GM18520 (cell line): Measurements from ENCODE around the gene POU6F2.
"Not testable (repeated sequence)": the region's sequence is repeated elsewhere in the genome, so short reads cannot be mapped to it uniquely, and the experiment has no call there.

Source experiments
- ATAC-seq: cut with Tn5 transposase; IDR thresholded peaks from one replicate; pipeline ENCODE4 v1.9.1; 2021; ENCODE audit not compliant: unreplicated experiment

Gene POU6F2

DNA sequence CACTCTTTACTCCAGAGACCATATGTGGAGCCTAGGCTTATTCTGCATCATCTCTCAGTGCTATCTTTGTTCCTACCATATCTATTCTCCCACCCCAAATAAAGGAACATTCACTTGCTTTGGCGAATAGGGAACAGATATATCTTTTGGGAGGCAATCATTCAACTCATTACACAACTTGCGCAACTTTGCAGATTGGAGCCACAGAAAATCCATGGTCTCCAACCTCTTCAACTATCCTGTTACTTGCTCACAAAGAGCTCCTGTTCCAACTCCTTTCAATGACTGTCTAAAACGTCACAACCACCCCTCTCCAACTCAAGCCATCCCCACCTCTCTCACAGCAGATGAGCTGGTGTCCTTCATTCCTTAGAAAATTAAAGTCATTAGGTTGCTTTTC is 203.7 kb downstream of the POU6F2 start:
- ATAC-seq = no peak

DNA sequence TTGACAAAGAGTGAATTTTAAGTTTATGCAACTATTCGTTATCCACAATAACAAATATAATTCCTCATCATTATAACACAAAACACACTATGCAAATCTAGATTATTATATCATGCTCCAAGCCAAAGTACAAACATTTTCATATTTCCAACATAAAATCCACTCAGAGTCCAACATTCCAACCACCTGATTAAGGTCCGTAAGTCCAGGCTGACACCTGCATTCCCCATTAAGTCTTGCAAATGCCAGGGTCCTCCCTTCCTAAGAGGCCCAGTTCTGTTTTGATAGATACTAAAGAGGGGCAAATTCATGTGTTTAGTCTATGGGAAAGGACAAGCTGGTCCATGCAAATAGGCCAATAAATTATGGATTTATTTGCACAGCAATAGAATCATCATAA is 206.1 kb downstream of the POU6F2 start:
- no peak for ATAC-seq

DNA sequence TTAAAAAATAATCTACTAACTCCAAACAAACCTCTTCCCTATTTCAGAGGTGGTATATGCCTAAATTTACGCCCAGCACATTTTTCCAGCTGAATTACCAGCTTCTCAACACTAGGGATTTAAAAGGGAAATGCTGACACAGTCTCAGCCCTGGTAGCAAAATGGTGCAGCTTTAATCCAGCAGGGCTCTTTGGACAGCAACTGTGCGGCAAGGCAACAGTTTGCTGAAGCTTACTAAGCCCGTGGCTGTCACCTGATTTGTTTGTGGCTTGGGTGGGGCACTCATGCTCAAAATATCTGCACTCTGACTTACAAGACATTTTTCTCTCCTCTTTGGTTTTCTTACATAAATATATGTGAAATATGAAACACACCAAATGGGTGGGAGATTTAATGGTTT is 206.7 kb downstream of the POU6F2 start:
- ATAC-seq = no peak

DNA sequence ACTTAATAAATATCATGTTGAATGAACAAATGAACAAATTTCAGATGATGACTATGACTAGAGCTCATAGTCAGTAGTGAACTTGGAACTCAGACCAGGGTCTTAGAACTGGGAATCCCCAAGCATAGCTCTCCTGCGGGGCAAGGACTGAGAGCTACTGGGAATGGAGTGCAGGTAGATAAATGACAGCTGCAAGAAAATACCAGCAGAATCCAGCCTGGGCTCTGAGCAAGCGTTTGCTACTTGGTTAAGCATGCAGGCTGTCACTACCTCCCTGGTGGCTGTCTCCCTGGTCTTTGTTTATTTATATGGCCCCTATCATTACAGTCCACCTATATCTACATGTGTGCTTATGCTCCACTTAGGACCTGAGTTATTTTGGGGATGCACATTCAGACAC is 208.4 kb downstream of the POU6F2 start:
- ATAC-seq = no peak

DNA sequence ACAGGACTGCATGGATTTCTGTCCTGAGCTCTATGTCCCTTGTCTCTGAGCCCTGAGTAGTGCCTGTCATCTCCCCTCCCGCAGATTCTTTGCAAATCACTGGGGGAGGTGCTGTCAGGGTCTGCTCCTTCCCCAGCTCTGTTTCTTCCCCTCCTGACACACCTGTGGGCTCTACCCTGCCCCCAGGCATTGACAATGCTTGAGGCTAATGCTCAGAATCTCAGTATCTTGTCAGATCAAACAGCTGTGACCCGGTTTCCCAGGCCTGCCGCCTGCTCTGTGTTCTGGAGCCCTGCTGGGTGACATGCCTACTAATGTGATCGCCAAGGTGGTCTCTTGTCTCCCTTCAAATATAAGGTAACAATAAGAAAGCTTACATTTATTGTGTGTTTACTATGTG is 209.0 kb downstream of the POU6F2 start:
- no peak for ATAC-seq

DNA sequence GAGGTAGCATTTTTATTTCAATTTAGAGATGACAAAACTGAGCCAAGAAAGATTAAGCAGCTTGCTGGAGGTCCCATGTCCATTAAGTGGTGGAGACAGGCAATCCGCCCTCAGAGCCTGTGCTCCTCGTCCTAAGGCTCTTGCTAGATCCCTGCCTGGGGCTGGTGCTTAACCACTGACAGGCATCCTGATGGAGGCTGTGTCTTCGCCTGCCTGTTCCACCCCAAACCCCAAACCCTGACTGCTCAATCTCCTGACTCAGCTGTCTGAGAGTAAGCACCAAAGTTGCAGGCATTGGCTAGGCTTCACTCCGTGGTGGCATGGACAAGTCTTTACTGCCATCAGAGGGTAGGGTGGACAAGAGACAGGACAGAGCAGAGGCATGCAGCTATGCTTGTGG is 209.4 kb downstream of the POU6F2 start:
- no peak for ATAC-seq

DNA sequence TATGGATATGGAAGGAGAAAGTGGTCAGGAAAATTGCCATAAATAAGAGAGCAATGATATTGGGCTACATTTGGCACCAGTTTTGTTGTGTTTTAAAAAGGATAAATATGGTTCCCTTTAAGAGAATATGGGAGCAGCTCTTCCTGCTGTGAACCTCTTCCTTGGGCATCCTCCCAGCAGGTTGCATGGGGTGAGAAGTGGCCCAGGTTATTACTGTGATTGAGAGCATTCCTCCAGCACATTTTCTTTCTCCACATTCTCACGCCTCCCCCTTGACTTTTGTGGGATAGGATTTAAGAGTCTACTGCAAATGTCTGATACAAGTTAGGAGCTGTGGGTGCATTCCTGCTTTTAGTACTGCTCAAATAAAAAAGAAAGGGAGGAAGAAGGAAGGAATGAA is 214.8 kb downstream of the POU6F2 start:
- ATAC-seq = no peak

DNA sequence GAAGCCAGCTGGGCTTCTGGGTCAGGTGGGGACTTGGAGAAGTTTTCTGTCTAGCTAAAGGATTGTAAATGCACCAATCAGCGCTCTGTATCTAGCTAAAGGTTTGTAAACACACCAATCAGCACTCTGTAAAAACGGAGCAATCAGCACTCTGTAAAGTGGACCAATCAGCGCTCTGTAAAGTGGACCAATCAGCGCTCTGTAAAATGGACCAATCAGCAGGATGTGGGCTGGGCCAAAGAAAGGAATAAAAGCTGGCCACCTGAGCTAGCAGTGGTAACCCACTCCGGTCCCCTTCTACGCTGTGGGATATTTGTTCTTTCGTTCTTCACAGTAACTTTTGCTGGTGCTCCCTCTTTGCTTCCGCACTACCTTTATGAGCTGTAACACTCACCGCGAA is 216.7 kb downstream of the POU6F2 start:
- not testable (repeated sequence) for ATAC-seq

DNA sequence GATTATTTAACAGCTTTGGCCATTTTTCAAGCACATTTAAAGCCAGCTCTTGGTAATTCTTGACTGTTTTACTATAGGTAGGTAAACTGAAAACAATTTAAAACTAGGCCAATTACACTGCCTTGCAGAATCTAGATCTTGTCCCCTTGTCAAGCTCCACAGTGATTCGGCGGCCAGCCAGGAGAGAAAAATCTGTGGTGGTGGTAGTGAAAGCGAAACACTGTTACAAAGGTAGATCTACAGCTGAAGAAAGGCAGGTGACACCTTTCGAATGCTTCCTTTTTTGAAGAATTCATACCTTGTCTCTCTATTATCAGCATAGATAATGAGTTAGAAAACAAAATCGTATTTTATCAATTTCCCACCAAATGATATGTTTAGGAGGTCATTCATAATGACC is 218.3 kb downstream of the POU6F2 start:
- ATAC-seq = no peak

DNA sequence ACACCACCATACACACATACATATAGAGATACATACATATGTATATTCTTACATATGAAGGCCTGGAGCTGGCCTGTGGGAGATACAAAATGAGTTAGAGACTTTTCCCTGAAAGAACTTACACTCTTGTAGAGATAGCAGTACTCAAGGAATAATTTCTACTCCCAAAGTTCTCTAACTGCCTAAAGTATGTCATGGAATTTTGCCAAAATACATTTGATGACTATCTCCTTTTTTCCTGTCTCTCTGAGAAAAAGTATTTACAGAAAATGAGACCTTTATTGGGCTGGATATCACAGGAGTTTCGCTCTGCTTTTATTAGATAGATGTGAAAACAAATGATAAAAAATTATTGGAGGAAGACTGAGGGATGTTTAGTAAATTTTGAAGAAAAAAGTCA is 220.1 kb downstream of the POU6F2 start:
- ATAC-seq = no peak

DNA sequence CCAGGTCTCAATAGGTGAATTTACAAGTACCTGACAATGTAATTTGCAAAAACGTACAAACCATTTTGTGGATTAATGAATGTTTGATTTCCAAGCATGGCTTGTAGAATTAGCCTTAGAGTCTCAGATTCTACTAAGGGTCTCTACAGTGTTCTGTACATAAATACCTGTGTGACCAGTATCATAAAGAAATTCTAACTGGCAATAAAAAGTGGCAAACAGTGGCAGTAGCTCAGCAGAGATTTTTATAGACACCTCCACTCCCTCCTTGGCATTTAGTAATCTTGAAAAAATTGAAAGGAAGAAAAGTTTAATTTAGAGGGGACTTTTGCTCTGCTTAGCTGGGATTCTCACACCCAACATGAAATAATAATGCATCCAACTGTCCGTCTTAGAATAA is 220.8 kb downstream of the POU6F2 start:
- ATAC-seq = no peak

DNA sequence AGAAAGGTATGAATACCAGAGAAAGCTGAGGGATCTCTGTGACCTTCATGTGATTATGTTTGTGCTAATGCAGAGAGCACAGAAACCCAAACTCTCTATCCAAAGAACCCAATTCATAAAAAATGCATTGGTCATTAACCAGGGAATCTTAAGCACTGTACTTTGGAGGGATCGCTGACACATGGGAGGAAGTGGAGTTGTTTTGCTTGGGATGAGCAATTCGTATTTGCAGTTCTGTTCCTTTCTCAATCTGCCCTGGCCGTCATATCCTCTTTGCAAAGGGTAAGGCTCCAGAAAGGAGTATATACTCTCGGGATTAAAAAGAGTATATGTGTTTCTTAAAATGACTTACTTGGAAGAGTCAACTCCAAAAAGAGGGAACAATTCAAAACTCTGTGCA is 221.3 kb downstream of the POU6F2 start:
- ATAC-seq = no peak

DNA sequence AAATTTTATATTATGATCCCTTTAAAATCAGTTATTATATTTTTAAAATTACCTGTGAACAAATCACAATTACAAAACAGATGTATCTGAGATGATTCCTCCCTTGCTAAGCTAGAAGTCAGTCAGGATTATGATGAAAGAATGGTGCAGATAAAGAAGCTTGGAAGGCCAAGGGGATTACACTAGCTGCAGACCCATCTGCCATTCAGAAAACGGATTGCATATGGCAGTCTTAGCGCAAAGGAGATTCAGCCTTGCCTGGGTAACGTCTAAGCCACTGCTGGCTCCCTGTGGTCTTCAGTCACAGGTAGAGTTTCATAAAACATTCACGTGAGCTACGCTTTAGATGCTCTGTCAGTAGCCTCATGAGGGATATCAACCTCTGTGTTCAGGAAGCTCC is 222.2 kb downstream of the POU6F2 start:
- no peak for ATAC-seq

DNA sequence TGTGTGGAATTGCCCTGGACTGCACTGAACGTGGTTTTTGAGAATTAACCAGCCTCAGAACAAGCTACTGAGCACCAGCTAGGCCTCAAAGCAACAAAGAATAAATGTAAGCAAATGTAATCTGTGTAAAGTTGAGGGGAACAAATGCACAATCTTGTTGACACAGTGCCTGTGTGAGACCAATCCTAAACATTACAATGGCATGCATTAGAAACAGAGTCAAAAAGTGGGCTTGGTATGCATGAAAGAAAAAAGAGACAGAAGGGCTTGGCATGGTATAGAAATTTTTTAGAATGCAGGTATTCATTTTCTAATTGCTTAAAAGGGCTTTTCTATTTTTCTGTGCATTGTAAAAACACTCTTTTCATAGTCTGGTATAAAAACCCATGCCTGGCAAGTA is 224.3 kb downstream of the POU6F2 start:
- no peak for ATAC-seq

DNA sequence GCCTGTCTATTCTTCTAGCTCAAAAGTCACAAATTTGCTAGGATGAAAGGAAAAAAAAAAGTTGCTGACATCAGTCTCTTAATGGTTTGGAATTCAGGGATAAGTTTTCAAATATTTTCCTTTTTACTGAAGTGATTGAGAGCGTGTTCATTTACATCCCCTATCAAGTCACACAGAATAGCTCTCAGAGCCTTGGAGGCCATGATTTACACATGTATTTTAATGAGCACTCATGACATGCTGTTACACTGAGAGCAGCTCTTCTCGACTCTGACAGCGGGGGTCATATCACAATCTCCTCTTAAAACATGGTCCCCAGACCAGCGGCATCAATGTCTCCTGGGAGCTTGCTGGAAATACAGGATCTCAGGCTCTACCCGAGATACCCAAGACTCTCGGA is 232.7 kb downstream of the POU6F2 start:
- ATAC-seq = no peak

DNA sequence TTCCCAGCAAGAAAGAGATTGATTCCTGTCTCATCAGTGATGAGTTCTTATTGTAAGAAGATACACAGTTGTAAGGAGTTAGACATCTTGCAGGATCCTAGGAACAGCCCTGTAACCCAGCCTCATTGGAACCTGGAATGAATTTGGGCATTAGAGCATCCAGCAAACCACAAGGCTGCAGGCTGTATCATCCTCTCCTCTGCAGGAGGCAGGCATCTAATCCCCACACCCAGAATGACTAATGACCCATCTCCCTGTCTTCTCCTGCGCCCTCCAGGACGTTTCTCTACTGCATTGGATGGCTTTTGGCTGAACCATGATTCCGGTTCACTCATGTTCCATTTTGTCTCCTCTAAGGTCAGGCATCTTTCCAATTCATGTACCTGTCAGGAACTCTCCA is 233.9 kb downstream of the POU6F2 start:
- ATAC-seq = no peak

DNA sequence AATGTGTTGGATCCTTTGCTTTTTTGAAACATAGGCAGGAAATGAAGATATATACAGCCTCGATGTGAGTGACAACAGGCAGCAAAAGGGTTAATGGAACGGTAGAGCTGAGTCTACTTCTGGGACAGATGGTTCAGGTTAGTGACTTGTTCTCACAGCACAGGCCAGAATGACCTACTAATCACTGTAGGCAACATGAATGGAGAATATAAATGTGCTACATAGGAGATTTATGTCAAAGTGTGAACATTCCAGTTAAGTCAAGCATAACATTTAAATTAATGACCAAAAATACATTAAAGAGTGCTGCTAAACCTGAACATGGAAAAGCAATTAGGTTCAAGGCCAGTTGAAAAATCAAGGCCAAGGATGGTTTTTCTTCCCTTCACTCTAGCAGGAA is 235.2 kb downstream of the POU6F2 start:
- ATAC-seq = no peak

DNA sequence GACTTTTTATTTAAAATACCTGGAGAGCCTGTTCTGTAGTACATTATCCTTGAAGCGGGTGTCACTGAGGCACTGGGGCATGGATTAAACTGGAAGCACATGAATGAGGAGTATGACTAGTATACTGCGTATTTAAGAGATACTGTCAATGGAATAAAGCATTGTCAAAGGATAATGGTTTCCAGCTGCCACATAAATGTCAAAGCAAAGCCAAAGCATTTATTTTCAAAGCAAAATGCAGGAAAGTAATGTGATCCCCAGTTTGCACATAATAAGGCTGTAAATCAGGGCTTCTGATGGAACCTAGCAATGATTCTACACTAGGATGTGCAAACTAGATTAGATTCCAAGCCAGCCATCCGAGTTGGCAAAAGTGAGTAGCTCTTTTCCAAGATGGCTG is 240.1 kb downstream of the POU6F2 start:
- no peak for ATAC-seq

DNA sequence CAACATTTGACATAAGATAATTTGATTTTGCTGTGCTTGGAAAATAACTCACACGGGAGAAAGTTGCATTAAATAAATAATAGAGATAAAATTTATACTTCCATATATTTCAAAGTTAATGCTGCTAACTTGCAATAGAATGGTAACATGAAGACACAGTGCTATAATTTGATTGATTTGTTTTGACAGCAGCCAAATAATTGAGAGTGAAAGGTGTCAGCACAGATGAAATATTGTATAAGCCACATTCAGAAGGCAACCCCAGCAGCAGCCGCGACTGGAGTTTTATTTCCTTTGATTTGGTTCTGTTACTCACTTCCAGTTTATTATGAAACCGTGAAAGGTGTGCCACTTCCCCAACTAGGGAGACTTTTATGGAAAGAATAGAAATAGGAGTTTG is 242.2 kb downstream of the POU6F2 start:
- ATAC-seq = no peak

DNA sequence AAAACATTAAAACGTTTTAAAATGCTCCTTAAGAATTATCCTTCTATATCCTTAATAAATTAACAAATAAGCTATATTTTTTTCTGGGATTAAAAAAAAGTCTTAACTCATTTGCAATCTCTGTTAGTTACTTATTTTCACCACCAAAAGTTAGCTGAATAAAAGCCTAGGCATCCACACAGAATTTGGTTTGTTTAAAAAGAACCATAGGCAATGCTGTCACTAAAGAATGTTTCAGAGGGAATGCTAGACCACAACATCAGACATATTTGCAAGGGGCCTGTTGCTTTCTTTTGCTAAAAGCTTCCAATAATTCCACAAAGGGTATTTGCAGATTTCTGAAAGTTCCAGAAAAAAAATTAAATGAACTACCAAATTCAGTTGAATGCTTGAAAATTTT is 244.2 kb downstream of the POU6F2 start:
- ATAC-seq = no peak

DNA sequence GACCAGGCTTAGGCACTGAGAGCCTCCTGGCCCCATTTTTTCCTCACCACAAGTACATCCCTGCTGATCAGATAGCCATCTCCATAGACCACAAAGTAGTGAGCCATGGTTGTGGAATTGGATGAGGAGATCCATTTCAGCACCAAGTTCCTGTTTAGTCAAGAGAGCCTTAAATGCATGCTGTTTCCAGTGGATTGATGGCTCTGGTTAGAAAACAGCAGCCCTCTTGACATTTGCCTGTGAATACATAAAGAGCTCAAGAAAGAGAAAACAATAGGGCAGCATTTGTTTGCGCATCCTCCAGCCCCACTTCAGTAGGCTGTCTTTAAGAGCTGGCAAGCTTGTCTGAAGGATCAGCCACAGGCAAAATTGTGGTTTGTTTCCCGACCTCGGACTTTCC is 251.2 kb downstream of the POU6F2 start:
- ATAC-seq = no peak

DNA sequence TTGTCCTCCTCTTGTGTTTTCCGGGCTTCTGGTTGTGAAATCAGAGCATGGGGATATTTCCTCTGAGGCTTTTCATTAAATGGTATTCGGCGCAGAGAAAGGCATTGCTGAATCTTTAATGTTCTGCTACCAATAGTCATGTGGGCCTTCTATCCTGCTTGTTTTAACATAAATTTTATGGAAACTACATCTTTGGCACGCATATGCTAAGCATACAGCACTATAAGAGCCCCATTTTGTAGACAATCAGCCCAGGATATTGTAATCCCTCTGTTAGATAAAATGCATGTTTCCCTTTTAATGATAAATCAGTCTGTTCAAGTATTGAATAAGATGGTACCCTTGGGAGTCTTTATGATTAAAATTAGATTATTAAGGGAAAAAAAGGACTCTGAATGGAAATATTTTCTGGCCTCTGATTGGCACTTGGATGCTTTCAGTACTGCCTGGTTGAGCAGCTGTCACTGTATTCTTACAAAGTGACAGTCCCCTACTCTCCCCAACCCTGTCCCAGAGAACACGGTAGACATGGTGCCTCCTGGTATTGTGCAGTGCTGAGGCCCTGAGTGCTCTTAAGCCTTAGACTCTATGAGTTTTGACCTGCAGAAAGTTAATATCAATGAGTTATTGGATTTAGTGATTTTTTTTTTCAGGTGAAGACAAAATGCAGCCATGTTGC is 256.3 kb downstream of the POU6F2 start:
- no peak for ATAC-seq

DNA sequence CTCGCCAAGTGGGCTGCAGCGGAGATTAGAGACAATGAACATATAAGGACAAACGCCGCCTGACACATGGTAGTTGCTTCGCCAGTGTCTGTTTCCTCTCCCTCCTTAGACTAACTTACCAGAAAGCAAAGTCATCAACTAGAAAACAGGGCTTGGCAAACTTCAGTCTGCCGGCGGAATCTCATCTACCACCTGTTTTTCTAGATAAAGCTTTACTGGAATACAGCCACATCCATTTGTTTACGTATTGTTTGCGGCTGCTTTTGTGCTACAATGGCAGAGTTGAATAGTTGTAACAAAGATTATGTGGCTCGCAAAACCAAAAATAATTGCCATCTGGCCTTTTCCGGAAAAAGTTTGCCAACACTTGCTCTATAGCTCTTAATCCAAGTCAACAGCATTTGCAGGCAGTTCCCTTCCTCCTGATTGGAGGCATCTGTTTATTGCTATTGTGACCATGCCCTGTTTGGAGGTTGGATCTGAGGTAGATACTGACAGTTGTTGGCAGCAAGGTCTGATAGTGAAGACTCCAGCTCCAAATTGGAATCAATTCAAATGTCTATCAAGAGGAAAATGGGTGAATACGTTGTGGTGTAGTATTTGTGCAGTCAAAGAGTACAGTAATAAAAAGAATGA is 260.6 kb downstream of the POU6F2 start:
- no peak for ATAC-seq
